ENCODE results near the gene UBE2S.
"Not testable (repeated sequence)": the region's sequence is repeated elsewhere in the genome, so short reads cannot be mapped to it uniquely, and the experiment has no call there.

Gene UBE2S

DNA sequence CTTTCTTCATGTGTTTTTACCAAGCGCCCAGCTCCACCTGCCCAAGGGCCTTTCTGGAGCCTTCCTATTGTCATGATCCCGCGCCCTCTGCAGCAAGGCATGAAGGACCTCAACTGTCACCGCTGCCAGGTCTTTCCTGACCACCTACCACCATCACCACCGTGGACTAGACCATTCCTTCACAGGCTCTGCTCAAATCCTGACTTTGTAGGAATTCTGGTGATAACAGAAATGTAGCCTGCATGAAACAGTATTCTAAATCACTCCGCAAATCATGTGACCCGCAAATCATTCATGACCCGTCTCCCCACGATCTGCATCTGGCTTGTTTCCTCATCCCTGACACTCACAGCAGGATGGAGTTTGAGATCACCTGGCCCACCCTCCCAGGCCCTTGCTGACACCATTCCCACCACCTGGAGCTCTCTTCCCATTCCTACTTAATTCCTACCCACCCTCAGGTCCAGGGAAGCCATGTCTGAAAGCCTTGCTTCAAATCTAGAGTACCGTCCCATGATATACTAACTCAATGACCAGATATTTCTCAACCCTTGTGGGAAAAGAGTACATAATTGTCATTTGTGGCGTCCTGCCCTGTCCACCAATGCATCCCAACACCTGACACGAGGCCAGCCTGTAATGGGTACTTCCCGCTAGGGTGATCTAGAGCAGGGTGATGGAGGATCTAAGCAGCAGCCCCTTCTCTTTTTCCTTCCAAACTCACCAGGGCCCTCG, 1.3 kb downstream of the UBE2S start:
- no peak for DNase-seq (ENCODE audit: low spot score)

DNA sequence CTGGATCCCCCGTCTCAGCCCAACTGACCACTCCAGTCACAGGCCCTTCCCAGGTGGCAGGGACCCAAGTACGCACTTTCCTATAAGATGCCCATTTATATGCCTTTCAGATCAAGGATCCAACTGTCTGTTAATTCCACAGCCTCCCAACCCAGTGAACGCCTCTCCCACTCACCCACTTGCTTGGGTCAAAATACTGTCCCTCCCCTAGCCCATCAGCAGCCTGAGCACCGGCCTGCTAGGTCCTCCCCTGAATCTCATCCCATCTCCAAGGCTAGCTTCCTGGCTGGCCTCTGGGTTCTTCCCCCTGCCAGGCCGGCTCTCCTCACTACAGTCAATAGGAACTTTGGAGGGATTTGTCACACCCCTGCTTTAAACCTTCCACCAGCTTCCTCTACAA, 1.9 kb downstream of the UBE2S start:
- DNase-seq (ENCODE audit: low spot score): no peak

DNA sequence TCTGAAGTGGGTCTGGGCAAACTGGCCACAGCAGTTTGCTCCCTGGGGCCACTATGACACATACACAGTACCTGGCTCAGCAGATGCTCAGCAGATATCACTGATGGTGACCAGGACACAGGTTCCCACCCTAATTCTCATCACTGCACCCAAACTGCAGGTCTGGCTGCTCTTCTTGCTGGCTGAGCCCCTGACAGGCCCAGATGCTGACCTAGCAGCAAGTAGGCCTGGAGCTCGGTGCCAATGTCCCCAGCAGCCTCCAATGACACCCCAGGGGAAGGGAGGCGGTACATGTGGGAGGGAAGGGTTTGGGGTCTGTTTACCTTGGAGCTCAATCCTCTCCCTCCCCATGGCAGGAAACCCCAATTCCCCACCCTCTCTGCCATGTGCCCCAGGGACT, 5.1 kb downstream of the UBE2S start:
- DNase-seq (ENCODE audit: low spot score): no peak

DNA sequence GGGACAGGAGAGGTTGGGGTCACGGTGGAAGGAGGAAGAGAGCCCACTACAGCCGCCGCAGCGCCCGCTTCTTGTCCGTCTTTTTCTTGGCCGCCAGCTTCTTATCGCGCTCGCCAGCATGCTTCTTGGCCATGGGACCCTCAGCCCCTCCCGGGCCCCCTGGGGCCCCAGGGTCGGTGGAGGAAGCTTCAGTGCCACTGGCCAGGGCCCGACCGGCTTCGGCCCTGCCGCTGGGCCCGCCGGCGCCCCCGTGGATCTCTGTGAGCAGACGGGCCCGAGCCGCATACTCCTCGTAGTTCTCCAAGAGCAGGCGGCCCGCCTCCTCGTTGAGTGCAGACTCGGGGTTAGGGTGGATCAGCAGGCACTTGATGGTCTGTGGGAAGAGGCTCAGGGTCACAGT, 6.2 kb downstream of the UBE2S start:
- DNase-seq (ENCODE audit: low spot score): not testable (repeated sequence)

DNA sequence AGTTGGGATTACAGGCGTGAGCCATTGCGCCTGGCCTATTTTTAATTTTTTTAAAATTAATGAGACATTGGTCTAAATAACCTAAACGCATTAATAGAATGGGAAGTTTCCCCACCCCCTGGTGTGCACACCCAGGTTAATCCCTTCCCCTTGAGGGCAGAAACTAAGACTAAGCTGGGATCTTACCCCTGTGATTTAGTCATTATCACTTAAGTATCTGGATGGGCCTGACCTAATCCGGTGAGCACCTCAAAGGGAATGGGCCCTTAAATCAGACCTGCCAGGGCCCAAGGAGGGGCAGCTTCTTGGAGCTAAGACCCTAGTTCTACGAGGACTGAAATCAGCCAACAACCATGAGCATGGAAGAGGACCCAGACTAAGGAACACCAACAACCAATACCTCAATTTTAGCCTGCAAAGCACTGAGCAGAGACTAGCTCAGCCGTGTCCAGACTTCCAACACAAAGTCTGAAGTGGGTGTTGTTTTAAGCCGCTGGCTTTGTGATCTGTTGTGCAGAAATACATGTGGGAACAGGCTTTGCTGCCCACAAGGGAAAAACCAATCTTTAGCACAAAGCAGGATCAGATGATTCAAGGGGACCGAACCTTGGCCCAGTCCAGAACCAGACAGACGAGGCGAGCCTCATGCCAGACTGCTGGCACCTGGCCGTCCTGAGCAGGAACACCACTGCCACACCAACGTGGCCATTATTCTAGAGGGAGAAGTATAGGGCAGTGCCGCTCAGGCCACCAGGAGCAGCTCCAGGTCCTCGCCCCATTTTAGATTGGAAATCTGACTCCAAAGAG, 7.1 kb downstream of the UBE2S start:
- no peak for DNase-seq (ENCODE audit: low spot score)

DNA sequence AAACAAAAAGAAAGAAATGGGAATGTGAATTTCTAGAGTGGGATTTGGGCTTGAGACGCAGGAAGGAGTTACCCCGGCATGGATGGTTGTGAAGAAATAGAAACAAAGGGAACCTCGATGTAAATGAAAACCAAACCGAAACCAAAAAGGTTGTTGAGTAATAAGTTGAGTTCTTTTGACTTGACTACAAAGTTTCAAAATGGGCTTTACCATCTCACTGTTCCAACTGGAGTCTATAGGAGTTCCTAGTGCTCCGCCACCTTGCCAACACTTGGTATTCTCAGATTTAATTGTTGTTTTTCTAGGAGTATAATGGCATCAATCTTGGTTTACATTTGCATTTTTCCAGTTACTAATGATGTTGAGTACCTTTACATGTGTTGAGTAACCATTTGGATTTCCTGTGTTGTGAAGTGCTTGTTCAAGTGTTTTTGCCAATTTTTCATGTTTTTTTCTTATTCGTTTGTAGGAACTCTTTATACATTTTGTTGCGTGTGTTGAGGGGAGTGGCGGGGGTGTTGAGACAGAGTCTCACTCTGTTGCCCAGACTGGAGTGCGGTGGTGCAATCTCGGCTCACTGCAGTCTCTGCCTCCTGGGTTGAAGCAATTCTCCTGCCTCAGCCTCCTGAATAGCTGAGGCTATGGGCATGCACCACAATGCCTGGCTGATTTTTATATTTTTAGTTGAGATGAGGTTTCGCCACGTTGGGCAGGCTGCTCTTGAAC, 9.2 kb downstream of the UBE2S start:
- DNase-seq (ENCODE audit: low spot score): no peak

DNA sequence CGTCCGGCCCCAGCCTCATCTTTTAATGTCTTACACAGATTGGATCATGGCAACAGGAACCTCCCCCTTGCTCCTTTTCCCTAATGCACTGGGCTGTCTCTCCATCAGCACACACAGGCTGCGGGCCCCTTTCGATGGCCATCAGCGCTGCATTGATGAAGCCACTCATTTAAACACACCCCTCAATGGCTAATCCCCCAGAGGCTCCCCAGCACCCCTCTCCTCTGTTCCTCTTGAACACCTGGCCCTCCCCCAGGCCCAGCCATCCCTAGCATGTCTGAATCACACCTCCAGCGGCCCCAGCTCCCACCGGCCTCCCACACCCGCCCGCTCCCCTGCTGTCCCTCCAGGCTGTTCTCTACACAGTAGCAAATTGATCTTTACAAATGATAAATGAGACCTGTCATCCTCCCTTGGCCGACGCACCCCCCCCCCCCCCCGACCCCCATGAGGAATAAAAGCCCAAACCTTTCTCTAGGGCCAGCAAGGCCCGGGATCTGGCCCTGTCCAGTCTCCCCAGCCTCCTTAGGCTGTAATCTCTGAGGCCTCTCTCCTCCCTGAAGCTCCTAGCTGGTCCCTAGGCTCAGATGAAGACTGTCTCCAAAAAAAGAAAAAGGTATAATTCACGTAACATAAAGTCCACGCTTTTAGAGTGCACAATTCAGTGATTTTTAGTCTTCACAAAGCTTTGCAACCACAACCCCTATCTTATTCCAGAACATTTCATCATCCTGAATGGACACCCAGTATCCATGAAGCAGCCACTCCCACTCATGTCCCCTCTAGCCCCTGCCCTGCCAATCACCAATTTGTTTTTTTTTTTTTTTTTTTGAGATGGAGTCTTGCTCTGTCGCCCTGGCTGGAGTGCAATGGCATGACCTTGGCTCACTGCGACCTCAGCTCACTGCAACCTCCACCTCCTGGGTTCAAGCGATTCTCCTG, 14.5 kb downstream of the UBE2S start:
- DNase-seq (ENCODE audit: low spot score): no peak

DNA sequence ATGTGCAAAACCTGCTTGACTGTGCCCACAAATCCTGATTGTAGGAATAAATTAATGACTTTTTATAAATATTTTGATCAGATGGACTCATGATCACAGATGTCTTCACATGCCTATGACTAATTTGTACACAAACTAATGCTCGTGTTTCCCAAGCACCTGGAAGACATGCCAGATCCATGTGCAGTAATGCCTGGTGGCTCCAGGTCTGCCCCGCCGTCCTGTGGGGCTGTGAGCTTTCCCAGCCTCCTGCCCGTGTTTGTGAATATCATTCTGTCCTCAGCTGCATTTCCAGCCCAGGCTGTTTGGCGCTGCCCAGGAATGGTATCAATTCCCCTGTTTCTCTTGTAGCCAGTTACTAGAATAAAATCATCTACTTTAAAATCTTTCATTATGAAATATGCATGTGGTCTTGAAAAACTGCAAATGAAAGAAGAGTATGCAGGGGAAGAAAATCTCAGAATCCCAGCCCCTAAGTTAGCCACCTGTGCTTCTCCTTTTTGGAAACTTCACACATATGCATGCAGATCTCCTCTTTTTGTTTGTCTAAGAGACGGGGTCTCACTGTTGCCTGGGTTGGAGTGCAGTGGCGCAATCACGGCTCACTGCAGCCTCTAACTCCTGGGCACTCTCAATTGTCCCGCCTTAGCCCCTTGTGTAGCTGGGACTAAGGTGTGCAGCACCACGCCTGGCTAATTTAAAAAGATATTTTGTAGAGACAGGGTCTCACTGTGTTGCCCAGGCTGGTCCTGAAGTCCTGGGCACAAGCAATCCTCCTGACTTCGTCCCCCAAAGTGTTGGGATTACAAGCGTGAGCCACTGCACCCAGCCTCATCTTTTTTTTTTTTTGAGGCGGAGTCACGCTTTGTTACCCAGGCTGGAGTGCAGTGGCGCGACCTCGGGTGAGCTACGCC, 15.6 kb downstream of the UBE2S start:
- DNase-seq (ENCODE audit: low spot score): no peak

DNA sequence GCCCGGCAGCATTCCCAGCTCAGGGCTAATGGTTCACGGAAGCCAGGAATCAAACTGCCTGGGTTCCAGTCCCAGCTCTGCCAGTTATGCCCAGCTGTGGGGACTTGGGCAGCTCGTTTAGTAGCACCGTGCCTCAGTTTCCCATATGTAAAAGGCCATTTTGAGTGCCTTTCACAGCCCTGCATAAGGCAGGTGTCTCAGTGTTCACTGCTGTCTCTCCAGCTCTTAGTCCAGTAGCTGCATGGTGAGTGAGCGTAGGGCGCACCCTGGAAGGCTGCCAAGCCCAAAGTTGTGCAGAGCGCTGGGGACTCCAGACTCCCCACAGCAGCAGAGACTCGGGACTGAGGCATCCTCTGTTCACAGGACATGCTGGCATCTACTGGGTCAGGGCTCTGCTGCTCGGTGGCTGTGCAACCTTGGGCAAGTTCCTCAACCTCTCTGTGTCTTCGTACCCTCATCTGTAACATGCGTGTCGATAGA, 16.4 kb downstream of the UBE2S start:
- DNase-seq (ENCODE audit: low spot score): no peak

DNA sequence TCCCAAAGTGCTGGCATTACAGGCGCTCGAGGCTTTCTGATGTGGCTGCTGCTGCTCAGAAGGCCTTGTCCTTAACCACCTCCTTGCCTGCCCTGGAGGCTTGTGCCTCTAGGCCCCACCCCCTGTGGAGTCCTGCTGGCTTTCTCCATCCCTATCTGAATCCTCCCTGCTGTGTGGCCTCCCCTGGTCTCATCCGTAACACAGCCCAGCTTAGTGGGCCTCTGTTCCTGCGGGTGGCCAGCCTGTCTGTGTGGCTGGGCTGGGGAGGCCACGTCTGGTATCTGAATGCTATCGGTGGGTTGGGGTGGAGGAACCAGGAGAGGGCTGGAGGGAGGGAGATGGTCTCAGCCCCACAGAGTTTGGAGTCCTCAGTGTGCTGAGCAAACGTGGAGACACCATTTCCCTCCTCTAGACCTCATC, 17.1 kb downstream of the UBE2S start:
- DNase-seq (ENCODE audit: low spot score): no peak

DNA sequence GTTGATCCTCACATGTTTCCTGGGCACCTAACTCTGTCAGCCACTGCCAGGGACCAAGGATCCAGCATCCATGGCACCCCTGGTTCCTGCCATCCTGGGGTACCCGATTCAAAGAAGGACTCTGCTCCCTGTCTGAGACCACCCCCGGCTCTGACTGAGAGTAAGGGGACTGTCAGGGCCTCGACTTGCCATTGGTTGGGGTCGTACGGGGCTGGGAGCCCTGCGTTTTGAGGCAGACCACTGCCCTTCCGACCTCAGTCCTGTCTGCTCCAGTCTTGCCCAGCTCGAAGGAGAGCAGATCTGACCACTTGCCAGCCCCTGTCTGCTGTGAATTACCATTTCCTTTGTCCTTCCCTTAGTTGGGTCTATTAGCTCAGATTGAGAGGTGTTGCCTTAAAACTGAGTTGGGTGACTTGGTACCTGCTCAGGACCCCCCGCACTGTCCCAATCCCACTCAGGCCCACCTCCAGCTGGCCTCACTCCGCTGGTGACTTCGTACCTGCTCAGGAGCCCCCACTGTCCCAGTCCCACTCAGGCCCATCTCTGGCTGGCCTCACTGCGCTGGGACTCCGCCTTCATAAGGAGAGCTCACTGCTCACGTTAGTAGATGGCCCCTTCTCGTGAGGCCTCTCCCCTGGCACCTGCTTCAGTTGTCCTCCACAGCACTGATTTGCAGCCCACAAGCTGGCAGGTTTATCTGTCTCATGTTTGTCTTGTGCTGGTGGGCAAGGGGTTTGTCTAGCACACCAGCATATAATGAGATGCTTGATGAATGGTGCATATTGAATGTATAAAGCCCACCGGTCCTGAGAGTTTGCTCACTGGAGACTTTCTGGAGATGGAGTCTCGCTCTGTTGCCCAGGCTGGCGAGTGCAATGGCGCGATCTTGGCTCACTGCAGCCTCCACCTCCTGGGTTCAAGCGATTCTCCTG, 17.9 kb downstream of the UBE2S start:
- no peak for DNase-seq (ENCODE audit: low spot score)

DNA sequence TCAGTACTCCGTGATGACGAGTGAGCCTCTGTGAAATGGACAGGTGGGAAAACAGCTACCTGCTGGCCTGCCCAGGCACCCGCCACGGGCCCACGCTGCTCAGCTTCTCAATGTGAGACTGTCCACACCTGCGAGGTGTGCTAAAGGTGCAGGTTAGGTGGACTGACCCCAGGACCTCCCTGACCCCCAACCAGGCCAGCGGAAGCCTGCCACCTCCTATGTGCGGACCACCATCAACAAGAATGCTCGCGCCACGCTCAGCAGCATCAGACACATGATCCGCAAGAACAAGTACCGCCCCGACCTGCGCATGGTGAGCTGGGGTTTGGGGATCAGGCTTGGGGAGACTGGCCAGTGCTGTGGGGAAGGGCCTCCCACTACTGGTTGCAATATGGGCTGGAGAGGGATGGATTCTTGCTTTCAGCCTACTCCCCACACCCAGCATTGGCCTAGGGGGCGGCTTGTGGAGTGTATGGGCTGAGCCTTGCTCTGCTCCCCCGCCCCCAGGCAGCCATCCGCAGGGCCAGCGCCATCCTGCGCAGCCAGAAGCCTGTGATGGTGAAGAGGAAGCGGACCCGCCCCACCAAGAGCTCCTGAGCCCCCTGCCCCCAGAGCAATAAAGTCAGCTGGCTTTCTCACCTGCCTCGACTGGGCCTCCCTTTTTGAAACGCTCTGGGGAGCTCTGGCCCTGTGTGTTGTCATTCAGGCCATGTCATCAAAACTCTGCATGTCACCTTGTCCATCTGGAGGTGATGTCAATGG, 19.7 kb downstream of the UBE2S start:
- DNase-seq (ENCODE audit: low spot score): no peak

DNA sequence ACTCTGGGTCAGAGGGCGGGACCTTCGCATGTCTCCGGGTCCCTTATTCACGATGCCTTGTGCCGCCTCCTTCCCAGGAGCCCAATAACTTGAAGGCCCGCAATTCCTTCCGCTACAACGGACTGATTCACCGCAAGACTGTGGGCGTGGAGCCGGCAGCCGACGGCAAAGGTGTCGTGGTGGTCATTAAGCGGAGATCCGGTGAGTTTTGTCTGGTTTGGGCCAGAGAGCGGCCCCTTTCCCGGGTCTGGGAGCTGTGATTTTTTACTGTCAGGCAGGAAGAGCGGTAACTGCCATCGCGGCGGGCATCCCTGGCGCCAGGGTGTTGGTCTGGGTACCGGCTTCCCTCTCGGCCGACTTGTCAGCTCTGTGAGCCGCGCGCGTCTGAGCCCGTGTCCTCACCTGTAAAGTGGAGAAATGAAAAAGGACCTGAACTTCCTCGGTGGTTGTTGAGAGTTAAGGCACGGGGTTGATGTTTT, 21.1 kb downstream of the UBE2S start:
- no peak for DNase-seq (ENCODE audit: low spot score)

DNA sequence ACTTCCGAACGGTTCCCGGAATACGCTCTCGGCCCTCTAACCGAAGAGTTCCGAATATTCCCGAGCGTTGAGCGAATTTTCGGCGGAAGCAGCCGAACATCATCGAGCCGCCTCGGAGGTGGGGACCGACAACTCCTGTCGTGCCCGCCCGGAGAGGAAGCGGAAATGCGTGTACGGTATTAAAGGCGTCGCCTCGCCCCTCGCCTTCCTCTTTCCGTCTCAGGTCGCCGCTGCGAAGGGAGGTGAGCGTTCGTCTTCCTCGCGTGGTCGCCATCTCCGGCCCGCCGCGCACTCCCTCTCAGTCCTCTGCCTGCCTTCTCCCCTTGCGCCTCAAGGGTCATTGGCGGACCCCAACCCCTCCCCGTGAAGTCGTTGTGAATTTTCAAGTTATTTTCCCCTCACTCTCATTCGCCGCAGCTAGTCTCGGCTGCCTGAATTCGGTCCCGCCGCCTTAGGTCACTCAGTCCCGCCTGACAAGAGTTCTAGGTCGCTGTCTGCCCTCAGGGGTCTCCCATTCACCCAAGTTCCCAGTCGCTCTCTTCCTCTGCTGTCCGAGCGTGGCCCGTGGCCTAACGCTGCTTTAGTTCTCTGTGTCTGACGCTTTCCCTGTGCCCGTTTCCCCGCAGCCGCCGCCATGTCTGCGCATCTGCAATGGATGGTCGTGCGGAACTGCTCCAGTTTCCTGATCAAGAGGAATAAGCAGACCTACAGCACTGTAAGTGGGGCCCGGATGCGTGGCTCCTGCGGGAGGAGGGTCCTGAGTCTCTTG, 21.7 kb downstream of the UBE2S start, which contains the start of gene RPL28:
RPL28 (plus strand) TSS at position 209 of the 769 bp plus-strand sequence; CDS start at position 635, 426 bp downstream.
- peak; percentile 99 for DNase-seq (ENCODE audit: low spot score)

DNA sequence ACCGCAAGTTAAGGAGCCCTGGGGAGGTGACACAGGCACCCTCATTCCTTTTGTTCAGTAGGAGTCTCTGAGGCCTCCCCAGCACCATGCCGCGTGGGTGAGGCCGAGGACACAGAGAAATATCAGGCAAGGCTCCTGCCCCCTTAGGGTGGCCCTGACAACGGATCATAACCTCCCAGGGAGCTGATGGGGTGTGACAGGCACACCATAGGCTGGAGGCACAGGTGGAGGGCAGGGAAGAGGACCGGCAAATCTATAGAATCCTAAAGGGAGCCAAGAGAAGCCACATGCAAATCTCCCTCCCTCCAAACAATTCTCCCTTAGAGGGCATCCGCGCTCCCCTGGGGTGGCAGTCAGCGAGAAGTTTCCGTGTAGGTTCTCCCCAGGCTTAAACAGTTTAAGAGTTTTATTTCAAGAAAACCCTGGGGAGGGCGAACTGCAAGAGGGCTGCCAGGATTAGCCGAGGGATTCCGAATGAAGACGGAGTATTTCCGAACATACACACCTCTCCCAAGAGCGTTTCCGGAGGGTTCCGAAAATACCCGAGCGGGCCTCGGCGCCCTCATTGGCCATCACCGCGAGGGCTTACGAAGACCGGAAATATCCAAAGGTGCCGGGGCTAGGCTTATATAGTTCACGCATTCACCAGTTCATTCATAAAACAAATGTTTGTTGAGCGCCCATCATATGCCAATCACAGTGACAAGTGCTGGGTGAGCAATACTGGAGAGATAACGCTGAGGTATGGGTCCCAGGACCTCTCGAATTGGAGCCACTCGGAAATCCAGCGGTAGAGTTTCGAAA, 22.5 kb downstream of the UBE2S start:
- DNase-seq (ENCODE audit: low spot score): peak; percentile 93

DNA sequence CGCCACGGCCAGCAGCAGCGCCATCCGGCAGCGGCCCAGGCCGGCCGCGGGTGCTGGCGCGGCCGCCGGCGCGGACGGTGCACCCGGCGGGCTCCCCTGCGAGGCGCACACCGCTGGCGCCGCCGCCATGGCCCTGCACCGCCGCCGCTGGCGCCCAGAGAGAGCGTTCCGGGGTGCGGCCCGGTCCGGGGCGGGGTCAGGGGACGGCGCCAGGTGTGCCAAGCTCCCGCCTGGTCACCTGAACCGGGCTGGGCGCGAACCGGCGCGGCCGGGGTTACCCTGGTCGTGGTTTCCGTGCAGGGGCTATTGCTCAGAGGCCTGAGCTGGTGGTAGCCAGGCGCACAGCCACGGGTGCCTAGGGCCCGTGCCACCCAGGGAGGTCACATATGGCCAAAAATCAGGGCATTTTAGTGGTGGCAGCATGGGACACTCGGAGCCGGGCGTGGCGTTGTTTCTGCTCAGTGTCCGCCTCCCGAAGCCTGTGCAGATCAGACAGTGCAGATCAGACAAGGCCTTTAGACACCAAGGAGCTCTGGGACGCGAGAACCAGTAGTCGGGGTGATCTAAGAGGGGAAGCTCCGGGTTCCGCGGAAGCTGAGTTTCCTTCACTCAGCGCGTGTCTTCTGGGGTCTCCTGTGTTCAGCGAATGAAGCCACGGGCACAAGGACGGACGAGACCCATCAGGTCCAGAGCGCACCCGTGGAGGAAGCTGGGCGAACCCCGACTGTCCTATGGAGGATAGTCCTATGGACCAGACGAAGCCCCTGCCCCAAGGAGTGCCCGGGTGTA, 23.3 kb downstream of the UBE2S start, which contains the start of gene TMEM238:
TMEM238 (minus strand) TSS at position 162 of the 789 bp plus-strand sequence; CDS start at position 129, 33 bp downstream.
- no peak for DNase-seq (ENCODE audit: low spot score)

Data from Ammon's horn (tissue), 1 donor.